ENCODE measurements around the gene HCST.

The HCST gene, protein sequence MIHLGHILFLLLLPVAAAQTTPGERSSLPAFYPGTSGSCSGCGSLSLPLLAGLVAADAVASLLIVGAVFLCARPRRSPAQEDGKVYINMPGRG

GRCh38 chr19:35901854-35902661 is at the start of gene HCST:
Gene HCST (plus strand): TSS chr19:35902529. CDS start chr19:35902594, 65 bp downstream.
- peak in 1 of 2 donors; percentile 56 for DNase-seq (ENCODE audit: low spot score in 2 of 2)

GRCh38 chr19:35853038-35853756 is 49.1 kb upstream of the HCST start:
- H3K4me3 Mint-ChIP-seq, result no peak overlapping the region
- no peak for ATAC-seq (ENCODE audit: low read depth)
- H3K9me3 Mint-ChIP-seq, result no peaks in the 10 kb centered on the region
- H3K4me1 Mint-ChIP-seq, result peaks cover 3% of the 10 kb centered on the region
- H3K27me3 Mint-ChIP-seq, result peaks cover 36% of the 10 kb centered on the region
- H3K36me3 Mint-ChIP-seq, result no peaks in the 10 kb centered on the region
- DNase-seq (ENCODE audit: low spot score in 2 of 2), result no peak
- no peak overlapping the region for H3K27ac Mint-ChIP-seq

More at GRCh38 chr19:35901854-35902661, at the start of gene HCST:
- Mint-ChIP-seq H3K4me3 (peak within 1 kb of the TSS; percentile 88), H3K27me3 (no peaks in the 10 kb centered on the region), H3K9me3 (no peaks in the 10 kb centered on the region), H3K27ac (peak within 1 kb of the TSS; percentile 98), H3K4me1 (peaks cover 37% of the 10 kb centered on the region), H3K36me3 (peaks cover 9% of the 10 kb centered on the region)
- peak; percentile 7 for ATAC-seq (ENCODE audit: low read depth)

DNA sequence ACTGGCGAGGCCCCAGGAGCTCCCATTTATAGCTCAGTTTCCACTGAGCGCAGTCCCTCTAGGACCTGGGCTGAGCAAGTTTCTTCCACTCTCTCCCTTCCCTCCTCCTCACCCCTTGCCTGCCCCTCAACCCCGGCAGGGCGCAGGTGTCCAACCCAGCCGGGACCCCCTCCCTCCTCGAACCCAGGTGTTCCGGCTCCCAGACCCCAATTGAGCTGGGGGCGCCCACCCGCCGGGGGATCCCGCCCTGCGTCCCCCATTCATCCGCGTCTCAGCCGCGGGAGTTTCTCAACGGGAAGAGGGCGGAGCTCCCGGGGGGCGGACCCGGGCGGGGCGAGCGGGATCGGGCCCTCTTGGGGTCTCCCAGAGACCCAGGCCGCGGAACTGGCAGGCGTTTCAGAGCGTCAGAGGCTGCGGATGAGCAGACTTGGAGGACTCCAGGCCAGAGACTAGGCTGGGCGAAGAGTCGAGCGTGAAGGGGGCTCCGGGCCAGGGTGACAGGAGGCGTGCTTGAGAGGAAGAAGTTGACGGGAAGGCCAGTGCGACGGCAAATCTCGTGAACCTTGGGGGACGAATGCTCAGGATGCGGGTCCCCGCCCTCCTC is 45.7 kb upstream of the HCST start, which contains the start of gene KIRREL2:
Gene KIRREL2, plus strand, starts transcription at position 366 of the 604 bp plus-strand sequence. Its CDS starts 209 bp downstream, at position 575.
- Mint-ChIP-seq H3K27ac (no peak within 1 kb of the TSS), H3K4me3 (peak within 1 kb of the TSS; percentile 74), H3K4me1 (peaks cover 9% of the 10 kb centered on the region), H3K27me3 (peaks cover 44% of the 10 kb centered on the region), H3K36me3 (no peaks in the 10 kb centered on the region), H3K9me3 (no peaks in the 10 kb centered on the region)
- peak; percentile 34 for ATAC-seq (ENCODE audit: low read depth)
- peak in 1 of 2 donors; percentile 48 for DNase-seq (ENCODE audit: low spot score in 2 of 2)

GRCh38 chr19:35858311-35858710 is 44.0 kb upstream of the HCST start:
- no peaks in the 10 kb centered on the region for H3K9me3 Mint-ChIP-seq
- H3K4me3 Mint-ChIP-seq, result peak overlapping the region; percentile 3
- no peak for ATAC-seq (ENCODE audit: low read depth)
- peaks cover 9% of the 10 kb centered on the region for H3K4me1 Mint-ChIP-seq
- no peak overlapping the region for H3K27ac Mint-ChIP-seq
- peaks cover 40% of the 10 kb centered on the region for H3K27me3 Mint-ChIP-seq
- no peak for DNase-seq (ENCODE audit: low spot score in 2 of 2)
- H3K36me3 Mint-ChIP-seq, result no peaks in the 10 kb centered on the region

DNA sequence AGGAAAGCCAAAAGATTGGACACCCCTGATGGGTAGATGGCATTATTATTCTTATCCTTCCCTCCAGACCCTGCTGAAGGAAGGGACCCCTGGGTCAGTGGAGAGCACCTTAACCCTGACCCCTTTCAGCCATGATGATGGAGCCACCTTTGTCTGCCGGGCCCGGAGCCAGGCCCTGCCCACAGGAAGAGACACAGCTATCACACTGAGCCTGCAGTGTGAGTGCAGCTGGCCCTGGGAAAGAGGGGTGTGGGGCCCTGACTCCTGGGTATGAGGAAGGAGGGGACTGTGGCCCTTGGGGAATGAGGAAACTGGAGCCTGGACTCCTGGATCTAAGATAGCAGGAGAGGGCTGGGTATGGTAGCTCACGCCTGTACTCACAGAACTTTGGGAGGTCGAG is 42.9 kb upstream of the HCST start:
- H3K27ac Mint-ChIP-seq, result no peak overlapping the region
- H3K27me3 Mint-ChIP-seq, result peaks cover 41% of the 10 kb centered on the region
- no peaks in the 10 kb centered on the region for H3K36me3 Mint-ChIP-seq
- no peaks in the 10 kb centered on the region for H3K9me3 Mint-ChIP-seq
- ATAC-seq (ENCODE audit: low read depth) (no peak), DNase-seq (ENCODE audit: low spot score in 2 of 2) (no peak)
- peaks cover 9% of the 10 kb centered on the region for H3K4me1 Mint-ChIP-seq
- H3K4me3 Mint-ChIP-seq, result no peak overlapping the region

DNA sequence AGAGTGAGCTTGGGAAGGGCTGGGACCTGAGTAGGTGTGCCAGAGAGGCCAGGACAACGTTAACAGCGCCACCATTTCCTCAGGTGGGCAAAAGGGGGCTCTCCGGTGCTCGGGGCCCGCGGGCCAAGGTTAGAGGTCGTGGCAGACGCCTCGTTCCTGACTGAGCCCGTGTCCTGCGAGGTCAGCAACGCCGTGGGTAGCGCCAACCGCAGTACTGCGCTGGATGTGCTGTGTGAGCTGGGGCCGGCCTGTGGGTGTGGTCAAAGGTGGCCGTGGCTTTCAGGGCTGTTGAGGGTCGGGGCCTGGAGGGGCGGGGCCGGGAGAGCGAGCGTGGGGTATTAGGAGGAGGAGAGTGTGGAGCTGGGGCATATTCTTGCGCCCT is 41.9 kb upstream of the HCST start:
- Mint-ChIP-seq H3K27me3 (peaks cover 40% of the 10 kb centered on the region), H3K4me1 (peaks cover 9% of the 10 kb centered on the region), H3K9me3 (no peaks in the 10 kb centered on the region), H3K36me3 (no peaks in the 10 kb centered on the region), H3K4me3 (no peak overlapping the region), H3K27ac (no peak overlapping the region)
- DNase-seq (ENCODE audit: low spot score in 2 of 2) (no peak), ATAC-seq (ENCODE audit: low read depth) (no peak)

- Mint-ChIP-seq H3K27me3 (peaks cover 43% of the 10 kb centered on the region), H3K4me1 (peaks cover 9% of the 10 kb centered on the region), H3K9me3 (no peaks in the 10 kb centered on the region), H3K4me3 (no peak overlapping the region), H3K27ac (no peak overlapping the region), H3K36me3 (no peaks in the 10 kb centered on the region)
- DNase-seq (ENCODE audit: low spot score in 2 of 2) (no peak), ATAC-seq (ENCODE audit: low read depth) (no peak)
These were observed 41.3 kb upstream of the HCST start for GRCh38 chr19:35860818-35861639.

GRCh38 chr19:35861640-35862160 is 40.6 kb upstream of the HCST start:
- DNase-seq (ENCODE audit: low spot score in 2 of 2), result no peak
- peaks cover 48% of the 10 kb centered on the region for H3K27me3 Mint-ChIP-seq
- no peaks in the 10 kb centered on the region for H3K9me3 Mint-ChIP-seq
- H3K27ac Mint-ChIP-seq, result no peak overlapping the region
- peaks cover 9% of the 10 kb centered on the region for H3K4me1 Mint-ChIP-seq
- H3K4me3 Mint-ChIP-seq, result no peak overlapping the region
- no peaks in the 10 kb centered on the region for H3K36me3 Mint-ChIP-seq
- ATAC-seq (ENCODE audit: low read depth), result no peak

DNA sequence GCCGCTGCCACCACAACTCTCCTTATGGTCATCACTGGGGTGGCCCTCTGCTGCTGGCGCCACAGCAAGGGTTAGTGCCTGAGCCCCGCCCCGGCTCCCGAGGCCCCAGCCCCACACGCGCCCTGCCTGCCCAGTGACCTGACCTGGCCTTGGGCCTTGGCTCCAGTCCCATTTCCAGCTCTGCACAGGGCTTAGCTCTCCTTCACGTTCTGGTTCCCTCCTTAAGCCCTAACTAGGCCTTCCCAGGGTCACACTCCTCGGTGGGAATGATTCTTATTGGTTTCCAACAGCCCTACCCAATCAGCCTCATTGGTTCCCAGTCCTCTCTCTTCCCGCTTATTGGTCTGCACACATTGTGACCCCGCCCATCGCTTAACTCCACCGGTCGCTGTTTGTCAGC is 39.8 kb upstream of the HCST start:
- DNase-seq (ENCODE audit: low spot score in 2 of 2) (no peak), ATAC-seq (ENCODE audit: low read depth) (no peak)
- H3K4me1 Mint-ChIP-seq, result peaks cover 7% of the 10 kb centered on the region
- H3K36me3 Mint-ChIP-seq, result peaks cover under 1% of the 10 kb centered on the region
- no peak overlapping the region for H3K27ac Mint-ChIP-seq
- no peak overlapping the region for H3K4me3 Mint-ChIP-seq
- peaks cover 47% of the 10 kb centered on the region for H3K27me3 Mint-ChIP-seq
- H3K9me3 Mint-ChIP-seq, result no peaks in the 10 kb centered on the region

- peaks cover 47% of the 10 kb centered on the region for H3K27me3 Mint-ChIP-seq
- ATAC-seq (ENCODE audit: low read depth) (no peak), DNase-seq (ENCODE audit: low spot score in 2 of 2) (no peak)
- peaks cover 10% of the 10 kb centered on the region for H3K4me1 Mint-ChIP-seq
- H3K27ac Mint-ChIP-seq, result no peak overlapping the region
- H3K4me3 Mint-ChIP-seq, result no peak overlapping the region
- peaks cover 2% of the 10 kb centered on the region for H3K36me3 Mint-ChIP-seq
- no peaks in the 10 kb centered on the region for H3K9me3 Mint-ChIP-seq
These were observed 39.3 kb upstream of the HCST start for GRCh38 chr19:35863018-35863417.

DNA sequence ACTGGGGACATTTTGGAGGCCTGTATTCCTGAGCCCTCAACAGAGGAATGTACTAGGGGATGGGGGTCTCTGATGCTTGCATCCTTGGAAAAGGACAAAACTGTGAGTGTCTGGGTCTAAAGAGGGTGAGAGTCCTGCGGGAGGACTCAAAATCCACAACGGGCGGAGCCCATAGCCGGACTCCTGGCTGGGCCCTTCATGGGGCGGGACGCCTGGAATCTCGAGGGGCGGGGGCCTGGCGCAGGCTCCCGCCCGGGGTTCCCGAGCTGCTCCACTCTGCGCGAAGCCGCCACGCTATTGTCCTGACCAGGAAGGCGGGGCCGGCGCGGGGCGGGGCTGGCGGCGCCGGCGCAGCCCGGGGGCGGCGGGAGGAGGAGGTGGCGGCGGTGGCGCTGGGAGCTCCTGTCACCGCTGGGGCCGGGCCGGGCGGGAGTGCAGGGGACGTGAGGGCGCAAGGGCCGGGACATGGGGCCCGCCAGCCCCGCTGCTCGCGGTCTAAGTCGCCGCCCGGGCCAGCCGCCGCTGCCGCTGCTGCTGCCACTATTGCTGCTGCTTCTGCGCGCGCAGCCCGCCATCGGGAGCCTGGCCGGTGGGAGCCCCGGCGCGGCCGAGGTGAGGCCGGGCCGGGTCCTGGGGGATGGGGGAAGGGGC is 34.0 kb upstream of the HCST start, which contains the start of gene APLP1:
Gene APLP1, plus strand, starts transcription at position 403 of the 651 bp plus-strand sequence. Its CDS starts 63 bp downstream, at position 466.
- peak; percentile 68 for ATAC-seq (ENCODE audit: low read depth)
- Mint-ChIP-seq H3K4me1 (peaks cover 16% of the 10 kb centered on the region), H3K9me3 (peaks cover 3% of the 10 kb centered on the region), H3K27me3 (peaks cover 36% of the 10 kb centered on the region), H3K4me3 (peak within 1 kb of the TSS; percentile 68), H3K27ac (no peak within 1 kb of the TSS), H3K36me3 (peaks cover 6% of the 10 kb centered on the region)
- DNase-seq (ENCODE audit: low spot score in 2 of 2), result no peak

DNA sequence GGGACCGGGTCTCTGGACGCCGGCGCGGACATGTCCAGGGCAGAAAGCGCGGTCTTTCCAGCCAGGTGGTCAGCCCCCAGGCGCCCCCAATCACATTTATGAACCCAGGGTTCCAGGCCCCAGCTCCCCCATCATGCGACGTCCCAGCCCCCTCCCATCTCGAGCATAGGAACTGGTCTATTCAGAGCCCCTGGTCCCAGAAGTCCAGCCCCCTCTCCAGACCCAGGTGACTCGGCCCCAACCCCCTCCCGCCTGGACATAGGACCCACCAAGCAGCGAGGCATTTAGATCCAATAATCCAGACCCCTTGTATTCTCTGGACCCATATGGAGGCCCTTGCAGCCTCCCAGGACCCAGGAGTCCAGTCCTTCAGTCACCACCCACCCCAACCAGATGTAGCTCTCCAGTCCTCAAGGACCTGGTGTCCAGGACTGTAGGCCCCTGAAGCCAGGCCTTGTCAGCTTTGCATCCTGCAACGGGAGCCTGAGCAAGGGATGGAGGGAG is 33.5 kb upstream of the HCST start:
- no peak for ATAC-seq (ENCODE audit: low read depth)
- Mint-ChIP-seq H3K4me3 (peak overlapping the region; percentile 53), H3K27ac (no peak overlapping the region)

More for the DNA sequence above, 33.5 kb upstream of the HCST start:
- peaks cover 39% of the 10 kb centered on the region for H3K27me3 Mint-ChIP-seq
- H3K4me1 Mint-ChIP-seq, result peaks cover 16% of the 10 kb centered on the region
- H3K36me3 Mint-ChIP-seq, result peaks cover 6% of the 10 kb centered on the region
- H3K9me3 Mint-ChIP-seq, result peaks cover 3% of the 10 kb centered on the region
- no peak for DNase-seq (ENCODE audit: low spot score in 2 of 2)
